ENCODE data around the gene R3HDML. TPM values are rescaled to one million over a fixed set of nuclear protein-coding genes. Genes with fewer than 3 reads are reported as not detected.

The R3HDML gene
- polyA plus RNA-seq, 1 donor (not counting 4 experiments of a cell fraction or from before 2014, with no cell fraction given): not detected

GRCh38 chr20:44350567-44350966 is 13.7 kb downstream of the R3HDML start:
- DNase-seq (ENCODE audit: low read depth, low spot score) (no peak), FAIRE-seq (no peak)
- Histone ChIP-seq H3K4me1 (ENCODE audit: control insufficient read depth, extremely low read depth, insufficient read depth, low read length) (no peaks in the 10 kb centered on the region), H4K20me1 (ENCODE audit: control insufficient read depth, extremely low read depth, insufficient read depth, low read length) (no peaks in the 10 kb centered on the region), H3K27ac (ENCODE audit: control insufficient read depth, insufficient read depth, low read length) (no peak overlapping the region), H3K9me1 (ENCODE audit: control insufficient read depth, extremely low read depth, insufficient read depth, low read length) (no peaks in the 10 kb centered on the region), H3K36me3 (ENCODE audit: control insufficient read depth in 2 of 2, extremely low read depth in 1 of 2, insufficient read depth in 2 of 2, low read length in 2 of 2) (no peaks in the 10 kb centered on the region), H3K4me3 (ENCODE audit: control insufficient read depth in 2 of 3, extremely low read depth in 1 of 3, insufficient read depth in 2 of 3, low read depth in 1 of 3, low read length in 3 of 3) (no peak overlapping the region), H3K9me3 (ENCODE audit: control insufficient read depth, low read depth, low read length) (no peaks in the 10 kb centered on the region), H3K9ac (ENCODE audit: control insufficient read depth, extremely low read depth, insufficient read depth, low read length) (no peak overlapping the region), H2AFZ (ENCODE audit: control insufficient read depth, low read length) (no peak overlapping the region), H3K4me2 (ENCODE audit: control insufficient read depth, extremely low read depth, insufficient read depth, low read depth, low read length) (no peak overlapping the region), H3K79me2 (ENCODE audit: control insufficient read depth, insufficient read depth, low read length) (no peaks in the 10 kb centered on the region), H3K27me3 (ENCODE audit: control insufficient read depth, extremely low read depth, insufficient read depth, low read length) (no peaks in the 10 kb centered on the region)
- TF ChIP-seq CTCF (optimal IDR thresholded peaks at IDR 0.05 in 1 of 3, IDR thresholded peaks at IDR 0.05 in 1 of 3, conservative IDR thresholded peaks at IDR 0.05 in 1 of 3; ENCODE audit: extremely low read depth in 1 of 3, insufficient read depth in 2 of 3, low read length in 3 of 3) (no peak), EZH2 (IDR thresholded peaks at IDR 0.05; ENCODE audit: low read length) (no peak)
- dilution Hi-C loops (cut with MboI; ENCODE audit: extremely low pct_ligation_motif_present, low sequenced_read_pairs): no loop called here

- no peaks in the 10 kb centered on the region for H3K9me3 ChIP-seq (ENCODE audit: control insufficient read depth, low read depth, low read length)
- TF ChIP-seq EZH2 (IDR thresholded peaks at IDR 0.05; ENCODE audit: low read length) (no peak), CTCF (optimal IDR thresholded peaks at IDR 0.05 in 1 of 3, IDR thresholded peaks at IDR 0.05 in 1 of 3, conservative IDR thresholded peaks at IDR 0.05 in 1 of 3; ENCODE audit: extremely low read depth in 1 of 3, insufficient read depth in 2 of 3, low read length in 3 of 3) (no peak)
- H3K9me1 ChIP-seq (ENCODE audit: control insufficient read depth, extremely low read depth, insufficient read depth, low read length): no peaks in the 10 kb centered on the region
- dilution Hi-C loops (cut with MboI; ENCODE audit: extremely low pct_ligation_motif_present, low sequenced_read_pairs): no loop called here
- no peak for DNase-seq (ENCODE audit: low read depth, low spot score)
- H3K4me2 ChIP-seq (ENCODE audit: control insufficient read depth, extremely low read depth, insufficient read depth, low read depth, low read length): no peak overlapping the region
- H2AFZ ChIP-seq (ENCODE audit: control insufficient read depth, low read length): no peak overlapping the region
- H3K27me3 ChIP-seq (ENCODE audit: control insufficient read depth, extremely low read depth, insufficient read depth, low read length): peaks cover 3% of the 10 kb centered on the region
- no peaks in the 10 kb centered on the region for H3K36me3 ChIP-seq (ENCODE audit: control insufficient read depth in 2 of 2, extremely low read depth in 1 of 2, insufficient read depth in 2 of 2, low read length in 2 of 2)
- no peaks in the 10 kb centered on the region for H3K4me1 ChIP-seq (ENCODE audit: control insufficient read depth, extremely low read depth, insufficient read depth, low read length)
- FAIRE-seq: no peak
- H3K79me2 ChIP-seq (ENCODE audit: control insufficient read depth, insufficient read depth, low read length): no peaks in the 10 kb centered on the region
- H3K9ac ChIP-seq (ENCODE audit: control insufficient read depth, extremely low read depth, insufficient read depth, low read length): no peak overlapping the region
- H3K27ac ChIP-seq (ENCODE audit: control insufficient read depth, insufficient read depth, low read length): no peak overlapping the region
- no peaks in the 10 kb centered on the region for H4K20me1 ChIP-seq (ENCODE audit: control insufficient read depth, extremely low read depth, insufficient read depth, low read length)
- no peak overlapping the region for H3K4me3 ChIP-seq (ENCODE audit: control insufficient read depth in 2 of 3, extremely low read depth in 1 of 3, insufficient read depth in 2 of 3, low read depth in 1 of 3, low read length in 3 of 3)
These were observed 18.2 kb downstream of the R3HDML start for GRCh38 chr20:44354979-44355497.
